Prostate gland (tissue), 2 donors: Measurements from ENCODE around the gene LRCH2. TPM values are rescaled to one million over a fixed set of nuclear protein-coding genes. Genes with fewer than 3 reads are reported as not detected.

Experiments
- DNase-seq: peaks from one replicate; pipeline ENCODE4 v3.0.0-alpha.2; 2019; ENCODE audit warnings: low spot score
- H3K27ac ChIP-seq, 2 donors: fragments of 200-600 bp; sonication (generic); 2 replicates each; pipeline ENCODE4 v1.5.1; 2017 to 2019
- H3K27me3 ChIP-seq: fragments of 200-600 bp; sonication (generic); replicated peaks from 2 replicates; pipeline ENCODE4 v1.5.1; 2019; ENCODE audit not compliant: insufficient read depth
- H3K36me3 ChIP-seq, 2 donors: fragments of 200-600 bp; sonication (generic); 1 replicate in 1 of 2; 2 replicates in 1 of 2; pipeline versions ENCODE4 v1.5.1 to v1.8.1; 2017 to 2019
- H3K4me1 ChIP-seq: fragments of 200-600 bp; sonication (generic); replicated peaks from 2 replicates; pipeline ENCODE4 v1.5.1; 2019
- H3K4me3 ChIP-seq, 2 donors: fragments of 200-600 bp; sonication (generic); 2 replicates each; pipeline ENCODE4 v1.5.1; 2017 to 2019
- H3K9me3 ChIP-seq: fragments of 200-600 bp; sonication (generic); 2 replicates; pipeline ENCODE4 v1.5.1; 2017
- CTCF ChIP-seq, 4 experiments: fragments of 200-600 bp in 2 of 4; fragments of 450-650 bp in 2 of 4; sonication (generic) in 2 of 4; IDR thresholded peaks; 1 replicate in 3 of 4; 2 replicates in 1 of 4; pipeline ENCODE4 v1.5.1; 2016 to 2019; ENCODE audit warnings: antibody characterized with exemption in 4 of 4, mild to moderate bottlenecking in 2 of 4, moderate library complexity in 2 of 4
- POLR2A ChIP-seq: fragments of 450-650 bp; IDR thresholded peaks from one replicate; pipeline ENCODE4 v1.6.1; 2016; ENCODE audit warnings: antibody characterized with exemption, mild to moderate bottlenecking
- POLR2AphosphoS5 ChIP-seq: sonication (generic); formaldehyde crosslinking; IDR thresholded peaks from one replicate; pipeline ENCODE4 v1.6.1; 2017; ENCODE audit warnings: antibody characterized with exemption
- WGBS: methylation state at CpG from one replicate; pipeline ENCODE4 v1.1.5; 2018; 5-methylcytosine and 5-hydroxymethylcytosine counted together
- intact Hi-C: fragments of 100-400 bp; cut with DNase I; formaldehyde crosslinking; loops from one replicate; pipeline ENCODE4 v1.14.2; 2022
- total RNA-seq, 2 donors: library from RNA; depleted of rRNA; stranded (reverse); fragments of >200 nt; gene quantifications; one replicate each; pipeline ENCODE4 v1.1.0, GENCODE V29; 2016

The LRCH2 gene
- total RNA-seq, 2 donors from 2014 or later, result 5.6 to 7.0 TPM

GRCh38 chrX:115255003-115255402, 21.1 kb upstream of the LRCH2 start:
- Histone ChIP-seq H3K36me3 (no peaks in the 10 kb centered on the region), H3K4me1 (no peaks in the 10 kb centered on the region), H3K27me3 (no peaks in the 10 kb centered on the region), H3K27ac (no peak overlapping the region), H3K4me3 (no peak overlapping the region), H3K9me3 (no peaks in the 10 kb centered on the region)
- WGBS, result 79% methylated on average over 2 of the region's 2 CpGs
- intact Hi-C loops, result no loop called here
- no peak for DNase-seq
- TF ChIP-seq POLR2A, result no peak
- no peak for TF ChIP-seq CTCF (IDR thresholded peaks at IDR 0.05)
- TF ChIP-seq POLR2AphosphoS5, result no peak

GRCh38 chrX:115251458-115252233, 17.8 kb upstream of the LRCH2 start:
- Histone ChIP-seq H3K4me1 (no peaks in the 10 kb centered on the region), H3K36me3 (no peaks in the 10 kb centered on the region), H3K9me3 (no peaks in the 10 kb centered on the region), H3K27ac (no peak overlapping the region), H3K27me3 (no peaks in the 10 kb centered on the region), H3K4me3 (no peak overlapping the region)
- no peak for DNase-seq
- WGBS, result 84% methylated on average over 2 of the region's 2 CpGs
- intact Hi-C loops, result no loop called here
- no peak for TF ChIP-seq POLR2AphosphoS5
- TF ChIP-seq POLR2A, result no peak
- no peak for TF ChIP-seq CTCF (IDR thresholded peaks at IDR 0.05)

- H3K36me3 ChIP-seq, result no peaks in the 10 kb centered on the region
- H3K4me1 ChIP-seq, result no peaks in the 10 kb centered on the region
- no peak overlapping the region for H3K27ac ChIP-seq
- H3K9me3 ChIP-seq, result no peaks in the 10 kb centered on the region
- no peaks in the 10 kb centered on the region for H3K27me3 ChIP-seq
- no peak for DNase-seq
- TF ChIP-seq POLR2A, result no peak
- 60% methylated on average over 1 of the region's 1 CpG for WGBS
- H3K4me3 ChIP-seq, result no peak overlapping the region
- intact Hi-C loops, result no loop called here
These were observed 3.2 kb upstream of the LRCH2 start for GRCh38 chrX:115237056-115237455.

- no peaks in the 10 kb centered on the region for H3K4me1 ChIP-seq
- intact Hi-C loops, result no loop called here
- no peak overlapping the region for H3K4me3 ChIP-seq
- H3K27ac ChIP-seq, result no peak overlapping the region
- no peaks in the 10 kb centered on the region for H3K9me3 ChIP-seq
- H3K36me3 ChIP-seq, result no peaks in the 10 kb centered on the region
- TF ChIP-seq POLR2A, result no peak
- TF ChIP-seq POLR2AphosphoS5, result no peak
- no peak for TF ChIP-seq CTCF (IDR thresholded peaks at IDR 0.05)
- no peaks in the 10 kb centered on the region for H3K27me3 ChIP-seq
- DNase-seq, result no peak
These were observed 2.7 kb upstream of the LRCH2 start for GRCh38 chrX:115236560-115236959.

GRCh38 chrX:115234461-115234860, 565 bp upstream of the LRCH2 start:
- intact Hi-C loops, result no loop called here
- DNase-seq, result no peak
- peak overlapping the region; percentile 45 to 52 for H3K4me3 ChIP-seq
- H3K9me3 ChIP-seq, result no peaks in the 10 kb centered on the region
- H3K4me1 ChIP-seq, result no peaks in the 10 kb centered on the region
- no peaks in the 10 kb centered on the region for H3K27me3 ChIP-seq
- peak overlapping the region in 1 of 2 donors; percentile 71 for H3K27ac ChIP-seq
- no peaks in the 10 kb centered on the region for H3K36me3 ChIP-seq
- WGBS, result 8% methylated on average over 3 of the region's 3 CpGs
- TF ChIP-seq POLR2A, result no peak
- no peak for TF ChIP-seq CTCF (IDR thresholded peaks at IDR 0.05)
- no peak for TF ChIP-seq POLR2AphosphoS5
